ENCODE data around the gene OPRM1. TPM values are rescaled to one million over a fixed set of nuclear protein-coding genes. Genes with fewer than 3 reads are reported as not detected.

OPRM1 gene
- total and polyA plus RNA-seq, 2 of the 8 experiments (the other 6 are each of a cell fraction or from before 2014, with no cell fraction given): not detected

- Histone ChIP-seq H3K14ac (ENCODE audit: insufficient read length) (no peak overlapping the region), H2BK120ac (replicated peaks; ENCODE audit: low read depth, low read length) (no peak overlapping the region), H3K23me2 (ENCODE audit: low read depth, low read length) (no peaks in the 10 kb centered on the region), H4K20me1 (replicated peaks in 1 of 2; ENCODE audit: control insufficient read depth in 1 of 2, insufficient read depth in 2 of 2, low read length in 2 of 2) (no peaks in the 10 kb centered on the region), H2BK20ac (ENCODE audit: low read length) (no peak overlapping the region), H2AK5ac (ENCODE audit: low read depth, low read length) (no peak overlapping the region), H4K5ac (ENCODE audit: insufficient read length, low read depth, low read length) (no peak overlapping the region), H2AFZ (ENCODE audit: low read length) (no peak overlapping the region; the same call in 1 of the 2 replicates), H2BK5ac (ENCODE audit: low read depth, low read length) (no peak overlapping the region), H3K4me1 (replicated peaks in 1 of 4; ENCODE audit: control insufficient read depth in 3 of 4, insufficient read depth in 4 of 4, low read length in 3 of 4) (peaks cover 0 to 5% (median 3%) of the 10 kb centered on the region in 4 experiments; a peak in 2 of 7 replicates), H3K79me2 (ENCODE audit: control insufficient read depth in 1 of 2, insufficient read depth in 2 of 2, low read length in 2 of 2) (no peaks in the 10 kb centered on the region), H3K23ac (ENCODE audit: insufficient read length) (no peak overlapping the region), H3K4me2 (ENCODE audit: insufficient read depth in 1 of 2, low read depth in 2 of 2, low read length in 2 of 2) (no peak overlapping the region), H3K56ac (replicated peaks; ENCODE audit: insufficient read length, low read depth, low read length) (no peak overlapping the region), H3K9ac (replicated peaks in 1 of 4; ENCODE audit: extremely low read depth in 1 of 4, low read depth in 3 of 4, low read length in 3 of 4) (no peak overlapping the region), H3K18ac (ENCODE audit: extremely low read depth, low read length) (no peak overlapping the region), H3K79me1 (ENCODE audit: low read depth, low read length) (no peaks in the 10 kb centered on the region), H3K36me3 (ENCODE audit: control insufficient read depth in 2 of 4, insufficient read depth in 4 of 4, low read length in 3 of 4) (no peaks in the 10 kb centered on the region), H3K9me3 (ENCODE audit: insufficient read depth in 2 of 2, low read depth in 1 of 2, low read length in 1 of 2) (no peaks in the 10 kb centered on the region), H3K27me3 (replicated peaks in 1 of 4; ENCODE audit: control insufficient read depth in 3 of 4, extremely low read depth in 1 of 4, insufficient read depth in 3 of 4, low read length in 3 of 4) (no peaks in the 10 kb centered on the region), H2BK15ac (ENCODE audit: low read length) (no peak overlapping the region), H4K91ac (replicated peaks; ENCODE audit: insufficient read length, low read length) (no peak overlapping the region), H3K4me3 (ENCODE audit: extremely low read depth in 1 of 4, insufficient read depth in 2 of 4, low read depth in 3 of 4, low read length in 4 of 4) (no peak overlapping the region), H3K4ac (replicated peaks; ENCODE audit: insufficient read length, low read depth, low read length) (no peak overlapping the region), H4K8ac (ENCODE audit: extremely low read depth, insufficient read depth, low read length) (no peak overlapping the region), H3K27ac (ENCODE audit: low read depth, low read length) (no peak overlapping the region), H2BK12ac (ENCODE audit: low read depth, low read length) (no peak overlapping the region)
- no peak for DNase-seq (ENCODE audit: low read depth in 1 of 2, low spot score in 2 of 2)
- TF ChIP-seq SAP30 (IDR thresholded peaks at IDR 0.05; ENCODE audit: insufficient read depth, insufficient replicate concordance, low read length) (no peak), TCF12 (IDR thresholded peaks at IDR 0.05; ENCODE audit: low read depth, low read length) (no peak), CHD1 (IDR thresholded peaks at IDR 0.05; ENCODE audit: low read depth, low read length) (no peak), BCL11A (IDR thresholded peaks at IDR 0.05; ENCODE audit: low read depth in 2 of 2, low read length in 2 of 2) (no peak), EZH2 (IDR thresholded peaks at IDR 0.05; ENCODE audit: low read depth, low read length, severe bottlenecking) (no peak), JUN (IDR thresholded peaks at IDR 0.05; ENCODE audit: low read depth, low read length) (no peak)
- CTCF ChIA-PET (ENCODE audit: partially characterized antibody): no interaction called here
- POLR2A ChIA-PET (ENCODE audit: partially characterized antibody): no interaction called here
- 90% methylated on average over 6 of the region's 6 CpGs; no CpG with 5 or more reads in 1 of the 2 experiments for WGBS, 2 experiments (ENCODE audit: extremely low coverage in 1 of 2, insufficient coverage in 1 of 2, insufficient read length in 1 of 2, insufficient replicate concordance in 2 of 2, low coverage in 1 of 2, low lambda C conversion rate in 2 of 2, missing lambda C conversion rate in 1 of 2)
- FAIRE-seq: no peak
Observed at GRCh38 chr6:154218787-154219186, 179.7 kb downstream of the OPRM1 start.

All from H1 (cell line).